GM23248 (cell line): ENCODE measurements around the gene NUB1. TPM values are rescaled to one million over a fixed set of nuclear protein-coding genes. Genes with fewer than 3 reads are reported as not detected.

Experiments used
- DNase-seq: peaks from one replicate; pipeline ENCODE4 v3.0.0-alpha.2; 2015
- H2AFZ ChIP-seq: fragments of 200-600 bp; sonication (generic); 2 replicates; pipeline ENCODE4 v1.6.1; 2016; ENCODE audit warnings: antibody characterized with exemption
- H3F3A ChIP-seq: fragments of 200-600 bp; sonication (generic); 2 replicates; pipeline ENCODE4 v1.6.1; 2016; ENCODE audit warnings: mild to moderate bottlenecking, antibody characterized with exemption, mixed run types; ENCODE audit not compliant: insufficient read depth
- H3K27ac ChIP-seq: fragments of 200-600 bp; sonication (generic); 2 replicates; pipeline ENCODE4 v1.5.1; 2016; ENCODE audit warnings: mild to moderate bottlenecking
- H3K27me3 ChIP-seq: fragments of 200-600 bp; sonication (generic); replicated peaks from 2 replicates; pipeline ENCODE4 v1.6.1; 2016; ENCODE audit warnings: mild to moderate bottlenecking; ENCODE audit not compliant: insufficient read depth
- H3K36me3 ChIP-seq: fragments of 200-600 bp; sonication (generic); 2 replicates; pipeline ENCODE4 v1.6.1; 2016; ENCODE audit warnings: low read depth, mild to moderate bottlenecking
- H3K4me1 ChIP-seq: fragments of 200-600 bp; sonication (generic); 2 replicates; pipeline ENCODE4 v1.6.1; 2016; ENCODE audit warnings: mild to moderate bottlenecking; ENCODE audit not compliant: insufficient read depth
- H3K4me2 ChIP-seq: fragments of 200-600 bp; sonication (generic); one replicate; pipeline ENCODE4 v1.6.1; 2016; ENCODE audit warnings: mild to moderate bottlenecking; ENCODE audit not compliant: unreplicated experiment
- H3K4me3 ChIP-seq: fragments of 200-600 bp; sonication (generic); 2 replicates; pipeline ENCODE4 v1.5.1; 2016; ENCODE audit warnings: mild to moderate bottlenecking
- H3K79me2 ChIP-seq: fragments of 200-600 bp; sonication (generic); 2 replicates; pipeline ENCODE4 v1.6.1; 2016; ENCODE audit warnings: mild to moderate bottlenecking; ENCODE audit not compliant: insufficient read depth
- H3K9ac ChIP-seq: fragments of 200-600 bp; sonication (generic); 2 replicates; pipeline ENCODE4 v1.6.1; 2016; ENCODE audit warnings: mild to moderate bottlenecking
- H3K9me2 ChIP-seq: fragments of 200-600 bp; sonication (generic); 2 replicates; pipeline ENCODE4 v1.6.1; 2016; ENCODE audit warnings: mixed run types, mild to moderate bottlenecking, moderate library complexity; ENCODE audit not compliant: insufficient read depth
- H3K9me3 ChIP-seq: fragments of 200-600 bp; sonication (generic); one replicate; pipeline ENCODE4 v1.6.1; 2017; ENCODE audit warnings: low read depth
- H4K20me1 ChIP-seq: fragments of 200-600 bp; sonication (generic); 2 replicates; pipeline ENCODE4 v1.6.0; 2016; ENCODE audit not compliant: insufficient read depth
- EZH2 ChIP-seq: fragments of 200-600 bp; sonication (generic); IDR thresholded peaks from 2 replicates; pipeline ENCODE4 v1.6.1; 2018; ENCODE audit warnings: antibody characterized with exemption, mild to moderate bottlenecking; ENCODE audit not compliant: insufficient read depth, poor library complexity, severe bottlenecking
- EZH2phosphoT487 ChIP-seq: fragments of 200-600 bp; sonication (generic); IDR thresholded peaks from 2 replicates; pipeline ENCODE4 v1.6.1; 2018; ENCODE audit warnings: antibody characterized with exemption, moderate library complexity, mild to moderate bottlenecking, low read depth; ENCODE audit not compliant: insufficient read depth
- WGBS, 2 experiments: methylation state at CpG; one replicate each; pipeline ENCODE4 v1.1.6; 2015 to 2017; ENCODE audit warnings: low lambda C conversion rate in 2 of 2, low coverage in 1 of 2; ENCODE audit errors: missing lambda C conversion rate in 2 of 2; 5-methylcytosine and 5-hydroxymethylcytosine counted together
- in situ Hi-C: fragments of 300-500 bp; cut with MboI; formaldehyde crosslinking; loops from 2 replicates; pipeline ENCODE4 v1.15.0; 2020
- polyA plus RNA-seq: library from polyadenylated mRNA; unstranded; fragments of >200 nt; fragmentation: Nextera tagmentation; extraction: Ambion mirVana; gene quantifications from 2 replicates; pipeline ENCODE4 v1.2.1, GENCODE V29; 2016
- total RNA-seq: library from RNA; depleted of rRNA; stranded (reverse); fragments of >200 nt; shearing (Covaris generic); gene quantifications from 2 replicates; pipeline ENCODE4 v1.2.3, GENCODE V29; 2014

Gene NUB1
- total and polyA plus RNA-seq, 2 experiments from 2014 or later = 43.4 to 48.0 TPM

DNA sequence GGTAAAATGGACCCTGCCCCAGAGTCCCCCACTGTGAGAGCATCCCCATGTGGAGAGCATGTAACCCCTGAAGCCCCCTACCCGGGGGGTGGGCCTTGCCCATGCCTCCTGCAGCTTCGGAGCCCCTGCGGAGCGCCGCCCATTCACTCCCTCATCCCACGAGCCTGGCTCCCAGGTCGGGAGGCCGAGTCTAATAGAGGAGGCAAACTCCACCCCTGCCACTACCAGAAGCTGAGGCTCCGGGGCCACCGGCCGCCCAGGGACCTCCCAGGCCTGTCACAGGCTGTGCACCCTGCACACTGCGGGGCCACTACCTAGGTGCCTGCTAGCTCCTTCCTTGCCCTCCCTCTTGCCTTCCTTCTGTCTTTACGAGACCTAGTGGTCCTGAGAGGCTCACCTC lies 50.8 kb downstream of the NUB1 start:
- H3K9ac ChIP-seq = no peak overlapping the region
- in situ Hi-C loops = no loop called here
- H3K9me2 ChIP-seq = no peaks in the 10 kb centered on the region
- TF ChIP-seq EZH2phosphoT487 = no peak
- no peak for TF ChIP-seq EZH2
- H3K27me3 ChIP-seq = no peaks in the 10 kb centered on the region; the same call in 1 of the 2 replicates
- H2AFZ ChIP-seq = no peak overlapping the region
- no peak overlapping the region for H3K4me2 ChIP-seq
- H3K36me3 ChIP-seq = no peaks in the 10 kb centered on the region
- no peaks in the 10 kb centered on the region for H3K9me3 ChIP-seq
- H4K20me1 ChIP-seq = no peaks in the 10 kb centered on the region
- H3K4me1 ChIP-seq = no peaks in the 10 kb centered on the region
- no peaks in the 10 kb centered on the region for H3K79me2 ChIP-seq
- 68 to 75% methylated on average over 13 of the region's 13 CpGs for WGBS, 2 experiments
- H3K4me3 ChIP-seq = no peak overlapping the region
- no peak for DNase-seq
- no peaks in the 10 kb centered on the region for H3F3A ChIP-seq
- H3K27ac ChIP-seq = no peak overlapping the region

DNA sequence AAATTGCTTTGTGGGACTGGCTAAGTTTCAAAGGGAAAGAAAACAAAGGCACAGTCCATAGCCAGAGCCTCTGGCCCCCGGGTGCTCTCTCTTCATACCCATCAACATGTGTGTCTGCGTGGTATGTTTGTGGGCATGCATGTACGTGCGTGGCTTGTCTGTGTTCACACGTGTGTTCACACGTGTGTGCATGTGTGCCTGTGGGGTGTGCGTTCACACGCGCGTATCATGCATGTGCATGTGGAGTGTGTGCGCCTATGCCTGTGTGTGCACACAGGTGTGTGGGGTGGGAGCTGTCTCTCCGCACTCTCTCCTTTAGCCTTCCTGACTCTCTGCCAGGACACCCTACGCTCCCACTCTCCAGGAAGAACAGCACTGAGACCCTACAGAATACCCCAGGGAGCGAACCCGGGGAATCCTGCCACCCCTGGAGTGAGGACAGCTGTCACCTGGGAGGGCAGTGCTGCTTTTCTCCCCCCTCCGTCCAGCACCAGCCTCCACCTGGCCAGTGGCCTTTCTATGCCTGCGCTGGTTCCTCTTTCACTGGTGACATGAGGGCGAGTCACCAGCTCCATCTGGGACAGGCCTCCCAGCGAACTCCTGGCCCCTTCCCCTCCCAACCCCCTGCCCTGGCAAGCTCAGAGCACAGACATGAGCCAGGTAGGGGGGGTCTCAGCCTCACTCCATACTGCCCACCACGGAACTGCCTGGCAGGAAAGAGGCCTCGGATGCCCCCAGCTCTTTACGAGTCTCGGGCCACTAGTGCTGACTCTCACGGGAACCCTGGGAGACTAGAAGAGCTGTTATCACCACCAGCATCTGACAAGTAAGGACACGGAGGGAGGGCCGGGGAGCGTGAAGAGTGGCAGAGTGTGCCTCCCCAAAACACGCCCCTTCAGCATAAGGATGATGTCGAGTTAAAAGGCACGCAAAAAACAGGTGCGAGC lies 51.7 kb downstream of the NUB1 start:
- no peak overlapping the region for H3K27ac ChIP-seq
- no peak overlapping the region for H3K4me3 ChIP-seq
- H3K36me3 ChIP-seq = no peaks in the 10 kb centered on the region
- H3K4me2 ChIP-seq = no peak overlapping the region
- H3K9me2 ChIP-seq = no peaks in the 10 kb centered on the region
- no peaks in the 10 kb centered on the region for H3K79me2 ChIP-seq
- H2AFZ ChIP-seq = no peak overlapping the region
- TF ChIP-seq EZH2 (no peak), EZH2phosphoT487 (no peak)
- H3F3A ChIP-seq = no peaks in the 10 kb centered on the region
- in situ Hi-C loops = no loop called here
- no peaks in the 10 kb centered on the region for H3K4me1 ChIP-seq
- 76 to 81% methylated on average over 31 of the region's 31 CpGs for WGBS, 2 experiments
- no peaks in the 10 kb centered on the region; the same call in 1 of the 2 replicates for H3K27me3 ChIP-seq
- H4K20me1 ChIP-seq = no peaks in the 10 kb centered on the region
- H3K9me3 ChIP-seq = no peaks in the 10 kb centered on the region
- no peak for DNase-seq
- no peak overlapping the region for H3K9ac ChIP-seq

DNA sequence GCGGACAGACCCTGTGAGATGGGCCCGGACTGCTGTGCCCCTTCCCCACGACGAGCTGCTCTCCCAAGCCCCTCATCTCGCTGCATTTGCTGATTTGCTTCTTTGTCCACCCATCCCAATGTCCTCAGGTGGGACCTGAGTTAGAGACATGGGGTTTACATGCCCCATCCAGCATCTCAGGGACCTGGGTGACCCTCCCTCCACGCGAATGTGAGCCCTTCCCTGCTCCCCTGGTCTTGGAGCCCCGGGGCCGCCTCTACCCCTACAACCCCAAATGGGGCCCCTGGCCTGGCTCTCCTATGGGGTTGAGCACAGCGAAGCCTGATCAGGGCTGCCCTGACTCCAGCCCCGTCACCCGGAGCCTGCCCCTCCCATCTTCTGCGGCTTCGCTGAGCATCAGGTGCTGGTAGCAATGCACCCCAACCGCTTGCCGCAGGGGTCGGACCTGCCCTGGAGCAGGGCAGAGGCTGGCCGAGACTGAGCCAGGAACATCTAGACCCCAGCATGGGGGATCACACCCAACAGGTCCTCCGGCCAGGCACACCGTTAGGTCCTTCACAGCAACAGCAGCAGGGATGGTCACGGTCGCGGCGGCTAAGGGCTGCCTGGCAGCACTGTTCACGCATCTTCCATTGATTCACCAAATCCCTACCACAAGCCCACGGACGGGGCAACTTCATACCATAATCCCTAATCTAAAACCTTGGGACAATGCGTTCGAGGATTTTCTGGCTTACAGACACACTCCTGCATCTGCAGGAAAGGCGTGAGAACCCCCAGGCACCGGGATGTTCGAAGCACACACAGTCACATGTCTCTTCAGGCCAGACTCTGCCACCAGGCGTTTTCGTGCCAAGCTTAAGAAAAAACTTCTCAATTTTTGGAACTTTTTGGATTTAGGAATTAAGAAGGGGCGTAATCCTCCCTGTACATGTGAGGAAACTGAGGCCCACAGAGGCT lies 52.7 kb downstream of the NUB1 start:
- 79% methylated on average over 34 to 35 of the region's 35 CpGs for WGBS, 2 experiments
- Histone ChIP-seq H3K9ac (no peak overlapping the region), H3K79me2 (no peaks in the 10 kb centered on the region), H3K4me1 (no peaks in the 10 kb centered on the region), H3K9me2 (no peaks in the 10 kb centered on the region), H4K20me1 (no peaks in the 10 kb centered on the region), H2AFZ (no peak overlapping the region), H3K9me3 (no peaks in the 10 kb centered on the region), H3K36me3 (no peaks in the 10 kb centered on the region), H3K27ac (no peak overlapping the region), H3K27me3 (no peaks in the 10 kb centered on the region), H3K4me3 (no peak overlapping the region), H3F3A (no peaks in the 10 kb centered on the region), H3K4me2 (no peak overlapping the region)
- TF ChIP-seq EZH2phosphoT487 (no peak), EZH2 (no peak)
- in situ Hi-C loops = no loop called here
- no peak for DNase-seq

DNA sequence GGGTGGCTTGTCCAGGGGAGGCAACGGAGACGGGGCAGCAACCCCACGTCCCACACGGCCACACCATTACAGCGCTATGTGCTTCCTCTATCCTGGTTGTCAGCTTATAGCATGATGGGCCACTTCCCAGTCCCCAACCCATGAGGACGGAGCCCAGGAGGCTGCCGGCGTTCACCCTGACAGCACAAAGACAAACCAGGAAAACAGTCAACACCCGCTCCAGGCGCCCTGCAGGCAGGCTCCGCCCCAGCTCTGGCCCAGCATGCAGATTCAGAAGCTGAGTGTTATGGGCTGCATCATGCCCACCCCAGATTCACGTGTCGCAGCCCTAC lies 53.4 kb downstream of the NUB1 start:
- H3K4me2 ChIP-seq = no peak overlapping the region
- no peak overlapping the region for H3K27ac ChIP-seq
- H3K79me2 ChIP-seq = no peaks in the 10 kb centered on the region
- H3F3A ChIP-seq = no peaks in the 10 kb centered on the region
- H3K4me1 ChIP-seq = no peaks in the 10 kb centered on the region
- H3K9me3 ChIP-seq = no peaks in the 10 kb centered on the region
- WGBS, 2 experiments = 79 to 87% methylated on average over 13 of the region's 13 CpGs
- H3K9ac ChIP-seq = no peak overlapping the region
- H3K27me3 ChIP-seq = peaks cover 6% of the 10 kb centered on the region
- H2AFZ ChIP-seq = no peak overlapping the region
- H3K4me3 ChIP-seq = no peak overlapping the region
- DNase-seq = no peak
- H3K9me2 ChIP-seq = no peaks in the 10 kb centered on the region
- H3K36me3 ChIP-seq = no peaks in the 10 kb centered on the region
- in situ Hi-C loops = no loop called here
- TF ChIP-seq EZH2phosphoT487 (no peak), EZH2 (no peak)
- no peaks in the 10 kb centered on the region for H4K20me1 ChIP-seq
